Bronchial epithelial cell (primary cell): ENCODE measurements around the gene C6orf47. TPM values are rescaled to one million over a fixed set of nuclear protein-coding genes. Genes with fewer than 3 reads are reported as not detected.

Experiments used
- DNase-seq: peaks from one replicate; pipeline ENCODE4 v3.0.0-alpha.2; 2010; ENCODE audit warnings: low read depth
- FAIRE-seq: peaks from 2 replicates; lab custom pipeline; 2011; peaks lifted over from hg19 to GRCh38; lab: Jason Lieb, UNC
- H3K27me3 ChIP-seq: 2 replicates; pipeline ENCODE4 v1.5.1; 2011; ENCODE audit warnings: low read length; ENCODE audit not compliant: control insufficient read depth, insufficient read depth
- H3K36me3 ChIP-seq: 2 replicates; pipeline ENCODE4 v1.5.1; 2011; ENCODE audit warnings: low read length; ENCODE audit not compliant: control insufficient read depth, insufficient read depth
- H3K4me3 ChIP-seq: 2 replicates; pipeline ENCODE4 v1.5.1; 2011; ENCODE audit warnings: mild to moderate bottlenecking, low read depth, low read length, control low read depth
- total RNA-seq: library from RNA; depleted of rRNA; stranded (reverse); fragments of >200 nt; gene quantifications from 2 replicates; pipeline ENCODE4 v1.2.1, GENCODE V29; 2014
- TF ChIP-seq, protein P1 (sequence below): IDR thresholded peaks from 2 replicates; pipeline ENCODE4 v1.5.1; 2011; ENCODE audit warnings: mild to moderate bottlenecking, moderate library complexity, low read length, control low read depth, inconsistent platforms; ENCODE audit not compliant: insufficient read depth, severe bottlenecking

The C6orf47 gene
- total RNA-seq, 1 donor from 2014 or later, result 28.4 TPM

DNA sequence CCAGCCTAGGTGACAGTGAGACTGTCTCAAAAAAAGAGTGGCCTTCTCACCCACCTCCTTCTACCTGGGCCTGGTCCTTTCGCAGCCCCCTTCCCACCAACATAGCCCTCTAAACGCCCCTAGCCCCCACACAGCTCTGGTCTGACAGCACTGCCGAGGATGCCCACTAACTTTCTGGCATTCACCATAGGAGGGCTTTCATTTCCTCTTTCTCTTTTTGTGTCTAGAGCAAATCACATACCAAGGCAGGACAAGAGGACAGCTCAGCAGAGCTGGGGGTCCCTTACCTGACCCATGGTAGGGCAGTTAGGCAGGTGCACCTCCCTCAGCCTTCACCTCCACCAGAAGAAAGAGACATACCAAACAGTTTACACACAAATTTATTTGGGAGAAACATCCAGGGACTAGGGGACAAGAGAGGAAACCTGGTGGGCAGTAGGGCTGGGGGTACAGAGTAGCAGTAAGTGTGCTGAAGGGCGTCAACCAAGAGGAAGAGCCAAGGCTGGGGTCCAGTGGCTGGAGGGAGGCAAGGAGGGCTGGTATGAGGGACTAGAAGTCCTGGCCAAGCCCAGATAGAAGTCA is 15.8 kb upstream of the C6orf47 start:
- Histone ChIP-seq H3K4me3 (no peak overlapping the region), H3K36me3 (peaks cover 9% of the 10 kb centered on the region), H3K27me3 (no peaks in the 10 kb centered on the region)
- TF ChIP-seq, protein P1, sequence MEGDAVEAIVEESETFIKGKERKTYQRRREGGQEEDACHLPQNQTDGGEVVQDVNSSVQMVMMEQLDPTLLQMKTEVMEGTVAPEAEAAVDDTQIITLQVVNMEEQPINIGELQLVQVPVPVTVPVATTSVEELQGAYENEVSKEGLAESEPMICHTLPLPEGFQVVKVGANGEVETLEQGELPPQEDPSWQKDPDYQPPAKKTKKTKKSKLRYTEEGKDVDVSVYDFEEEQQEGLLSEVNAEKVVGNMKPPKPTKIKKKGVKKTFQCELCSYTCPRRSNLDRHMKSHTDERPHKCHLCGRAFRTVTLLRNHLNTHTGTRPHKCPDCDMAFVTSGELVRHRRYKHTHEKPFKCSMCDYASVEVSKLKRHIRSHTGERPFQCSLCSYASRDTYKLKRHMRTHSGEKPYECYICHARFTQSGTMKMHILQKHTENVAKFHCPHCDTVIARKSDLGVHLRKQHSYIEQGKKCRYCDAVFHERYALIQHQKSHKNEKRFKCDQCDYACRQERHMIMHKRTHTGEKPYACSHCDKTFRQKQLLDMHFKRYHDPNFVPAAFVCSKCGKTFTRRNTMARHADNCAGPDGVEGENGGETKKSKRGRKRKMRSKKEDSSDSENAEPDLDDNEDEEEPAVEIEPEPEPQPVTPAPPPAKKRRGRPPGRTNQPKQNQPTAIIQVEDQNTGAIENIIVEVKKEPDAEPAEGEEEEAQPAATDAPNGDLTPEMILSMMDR, result no peak
- FAIRE-seq (no peak), DNase-seq (no peak)

DNA sequence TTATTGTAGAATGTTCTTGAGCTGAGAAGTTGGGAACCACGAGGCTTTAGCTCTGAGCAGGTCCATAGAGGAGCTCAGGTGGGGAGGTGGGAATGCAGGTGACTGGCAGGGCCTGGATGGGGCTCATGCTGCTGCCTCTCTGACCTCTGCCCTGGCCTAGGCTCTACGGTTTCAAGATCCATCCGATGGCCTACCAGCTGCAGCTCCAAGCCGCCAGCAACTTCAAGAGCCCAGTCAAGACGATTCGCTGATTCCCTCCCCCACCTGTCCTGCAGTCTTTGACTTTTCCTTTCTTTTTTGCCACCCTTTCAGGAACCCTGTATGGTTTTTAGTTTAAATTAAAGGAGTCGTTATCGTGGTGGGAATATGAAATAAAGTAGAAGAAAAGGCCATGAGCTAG is 9.1 kb upstream of the C6orf47 start, which contains the start of gene LY6G5B:
LY6G5B (plus strand) TSS at position 301 of the 400 bp plus-strand sequence. CDS start 975 bp downstream, outside the sequence.
- Histone ChIP-seq H3K4me3 (no peak within 1 kb of the TSS), H3K27me3 (no peaks in the 10 kb centered on the region), H3K36me3 (peaks cover 33% of the 10 kb centered on the region)
- DNase-seq (no peak), FAIRE-seq (no peak)
- TF ChIP-seq, protein P1, result no peak

DNA sequence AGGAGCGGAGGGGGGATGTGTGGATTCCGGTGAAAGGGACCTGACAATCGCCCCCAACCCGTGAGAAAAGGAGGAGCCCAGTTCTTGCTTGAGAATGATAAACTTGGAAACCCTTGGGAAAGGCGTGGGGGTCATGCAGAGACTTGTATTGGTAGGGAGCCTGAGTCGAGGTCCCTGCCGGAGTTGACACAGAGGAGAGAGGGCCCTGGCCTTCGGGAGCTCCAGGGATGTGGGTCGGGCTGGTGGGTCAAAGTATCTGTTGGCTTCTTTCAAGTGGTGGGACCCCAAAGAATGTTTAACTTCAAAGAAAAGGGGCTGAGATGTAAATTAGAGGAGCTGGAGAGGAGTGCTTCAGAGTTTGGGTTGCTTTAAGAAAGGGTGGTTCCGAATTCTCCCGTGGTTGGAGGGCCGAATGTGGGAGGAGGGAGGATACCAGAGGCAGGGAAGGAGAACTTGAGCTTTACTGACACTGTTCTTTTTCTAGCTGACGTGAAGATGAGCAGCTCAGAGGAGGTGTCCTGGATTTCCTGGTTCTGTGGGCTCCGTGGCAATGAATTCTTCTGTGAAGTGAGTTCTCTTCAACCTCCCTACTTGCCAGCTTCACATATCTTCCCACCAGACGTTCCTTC is 5.9 kb upstream of the C6orf47 start:
- DNase-seq (no peak), FAIRE-seq (no peak)
- Histone ChIP-seq H3K27me3 (no peaks in the 10 kb centered on the region), H3K36me3 (peaks cover 26% of the 10 kb centered on the region), H3K4me3 (peak overlapping the region; percentile 85)
- TF ChIP-seq, protein P1, result no peak

DNA sequence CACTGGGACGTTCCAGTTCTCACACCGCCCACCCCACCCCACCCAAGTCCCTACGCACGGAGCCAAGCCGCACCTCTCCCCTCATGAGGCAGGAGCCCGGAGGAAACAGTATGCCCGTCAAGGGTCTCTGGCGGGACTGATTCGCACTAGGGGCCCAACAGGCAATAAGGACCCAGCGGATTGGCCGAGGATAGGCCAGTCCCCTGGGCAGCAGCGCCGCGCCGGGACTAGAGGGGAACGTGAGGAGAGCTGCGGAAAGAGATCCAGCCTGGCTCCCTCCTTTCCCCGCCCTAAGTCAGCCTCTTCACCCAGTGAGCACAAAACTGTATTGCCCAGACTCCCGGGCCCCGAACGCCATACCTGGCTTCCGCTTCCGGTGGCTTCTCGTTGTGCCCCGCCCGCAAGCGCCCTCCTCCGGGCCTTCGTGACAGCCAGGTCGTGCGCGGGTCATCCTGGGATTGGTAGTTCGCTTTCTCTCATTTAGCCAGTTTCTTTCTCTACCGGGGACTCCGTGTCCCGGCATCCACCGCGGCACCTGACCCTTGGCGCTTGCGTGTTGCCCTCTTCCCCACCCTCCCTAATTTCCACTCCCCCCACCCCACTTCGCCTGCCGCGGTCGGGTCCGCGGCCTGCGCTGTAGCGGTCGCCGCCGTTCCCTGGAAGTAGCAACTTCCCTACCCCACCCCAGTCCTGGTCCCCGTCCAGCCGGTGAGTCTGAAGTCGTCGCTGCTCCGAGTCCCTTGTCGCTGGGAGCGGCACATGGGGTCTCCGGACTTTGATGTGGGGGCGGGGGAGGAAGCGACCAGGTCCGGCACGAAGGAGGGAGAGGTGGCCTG is 5.1 kb upstream of the C6orf47 start, which contains the start of gene CSNK2B:
CSNK2B (plus strand) TSS at position 580 of the 836 bp plus-strand sequence. CDS start 752 bp downstream, outside the sequence.
- Histone ChIP-seq H3K4me3 (peak within 1 kb of the TSS; percentile 85), H3K36me3 (peaks cover 19% of the 10 kb centered on the region), H3K27me3 (no peaks in the 10 kb centered on the region)
- FAIRE-seq, result no peak
- TF ChIP-seq, protein P1, result no peak
- peak; percentile 94 for DNase-seq

DNA sequence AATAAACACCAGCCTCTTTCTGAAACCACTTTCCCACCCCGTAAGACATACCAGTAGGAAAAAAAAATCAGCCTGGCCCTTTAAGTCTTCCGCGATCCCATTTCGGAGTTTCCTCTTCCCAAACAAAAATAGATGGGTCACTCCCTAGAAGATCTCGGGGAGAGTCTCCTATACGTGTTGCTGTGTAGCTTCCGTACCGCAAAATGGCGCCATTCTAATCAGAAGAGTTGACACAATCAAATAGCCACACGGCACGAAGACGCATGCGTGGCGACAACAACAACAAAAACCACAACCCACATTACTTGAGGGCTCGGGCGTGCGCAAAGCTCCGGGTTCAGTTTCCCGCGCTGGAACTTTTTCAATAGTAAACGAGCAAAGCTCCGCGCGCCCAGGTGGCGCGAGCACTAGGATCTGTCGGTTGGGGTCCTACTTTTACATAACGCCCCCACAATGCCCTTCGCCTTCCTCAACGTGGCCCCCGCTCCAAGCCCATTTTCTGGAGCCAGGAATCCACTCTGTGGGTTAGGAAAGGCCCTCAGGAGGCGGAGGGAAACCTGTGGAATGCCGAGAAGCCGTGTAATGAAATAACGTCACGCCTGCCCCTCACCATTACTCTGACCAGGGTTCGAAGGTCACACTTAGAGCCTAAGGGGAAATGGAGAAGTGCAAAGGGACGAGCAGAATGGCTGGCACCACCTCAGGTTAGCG is 4.4 kb upstream of the C6orf47 start, which contains the start of gene GPANK1:
GPANK1 (minus strand) TSS at position 208 of the 711 bp plus-strand sequence. CDS start 519 bp downstream, outside the sequence.
- FAIRE-seq (no peak), DNase-seq (peak; percentile 94)
- Histone ChIP-seq H3K36me3 (peaks cover 19% of the 10 kb centered on the region), H3K4me3 (peak within 1 kb of the TSS; percentile 85), H3K27me3 (no peaks in the 10 kb centered on the region)
- TF ChIP-seq, protein P1, result no peak
